ENCODE data around the gene MGAT4B. TPM values are rescaled to one million over a fixed set of nuclear protein-coding genes. Genes with fewer than 3 reads are reported as not detected.

Gene MGAT4B
- total RNA-seq = 100 to 1,000 TPM in 2 of 4 donors, 10 to 100 TPM in 2; 86.3 to 113 (median 101) TPM

DNA sequence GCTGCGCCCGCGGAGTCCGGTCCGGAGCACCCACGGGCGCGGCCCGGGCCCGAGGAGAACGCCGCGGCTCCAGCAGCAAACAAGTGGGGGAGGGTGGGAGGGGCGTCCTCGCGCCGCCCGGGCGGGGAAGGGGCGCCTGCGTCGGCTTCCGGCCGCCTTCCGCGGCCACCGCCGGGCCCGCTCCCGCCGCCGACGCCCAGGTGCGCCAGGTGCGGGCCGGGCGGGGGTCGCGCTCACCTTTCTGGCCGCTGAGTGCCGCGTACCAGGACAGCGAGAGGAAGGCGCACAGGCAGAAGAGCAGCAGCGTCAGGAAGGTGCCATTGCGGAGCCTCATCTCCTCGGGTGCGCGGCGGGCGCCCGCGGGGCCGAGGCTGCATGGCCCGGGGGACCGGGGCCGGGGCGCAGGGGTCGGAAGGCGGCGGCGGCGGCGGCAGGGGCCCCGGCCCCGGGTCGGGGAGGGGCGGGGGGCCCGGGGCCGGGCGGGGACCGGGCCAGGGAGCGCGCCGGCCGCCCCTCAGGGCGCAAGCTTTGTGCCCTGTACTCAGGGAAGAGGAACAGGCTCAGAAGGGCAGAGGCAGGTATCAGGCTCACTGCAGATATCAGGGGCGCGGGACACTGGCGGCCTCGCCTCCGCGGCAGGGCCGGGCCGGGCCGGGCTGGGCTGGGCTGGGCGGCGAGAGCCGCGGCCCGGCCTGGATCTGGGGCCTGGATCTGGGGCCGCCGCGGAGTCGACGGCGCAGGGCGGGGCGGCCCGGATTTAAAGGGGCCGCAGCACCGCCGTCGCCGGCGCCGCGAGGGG, at the start of gene MGAT4B:
TSS of gene MGAT4B (minus strand) at position 617 of the 799 bp plus-strand sequence. CDS start at position 334, 283 bp downstream.
- WGBS, 2 donors = 0 to 1% methylated on average over 11 to 45 of the region's 108 CpGs
- TF ChIP-seq POLR2A (IDR thresholded peaks at IDR 0.05) = no peak
- TF ChIP-seq, protein P1, sequence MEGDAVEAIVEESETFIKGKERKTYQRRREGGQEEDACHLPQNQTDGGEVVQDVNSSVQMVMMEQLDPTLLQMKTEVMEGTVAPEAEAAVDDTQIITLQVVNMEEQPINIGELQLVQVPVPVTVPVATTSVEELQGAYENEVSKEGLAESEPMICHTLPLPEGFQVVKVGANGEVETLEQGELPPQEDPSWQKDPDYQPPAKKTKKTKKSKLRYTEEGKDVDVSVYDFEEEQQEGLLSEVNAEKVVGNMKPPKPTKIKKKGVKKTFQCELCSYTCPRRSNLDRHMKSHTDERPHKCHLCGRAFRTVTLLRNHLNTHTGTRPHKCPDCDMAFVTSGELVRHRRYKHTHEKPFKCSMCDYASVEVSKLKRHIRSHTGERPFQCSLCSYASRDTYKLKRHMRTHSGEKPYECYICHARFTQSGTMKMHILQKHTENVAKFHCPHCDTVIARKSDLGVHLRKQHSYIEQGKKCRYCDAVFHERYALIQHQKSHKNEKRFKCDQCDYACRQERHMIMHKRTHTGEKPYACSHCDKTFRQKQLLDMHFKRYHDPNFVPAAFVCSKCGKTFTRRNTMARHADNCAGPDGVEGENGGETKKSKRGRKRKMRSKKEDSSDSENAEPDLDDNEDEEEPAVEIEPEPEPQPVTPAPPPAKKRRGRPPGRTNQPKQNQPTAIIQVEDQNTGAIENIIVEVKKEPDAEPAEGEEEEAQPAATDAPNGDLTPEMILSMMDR (IDR thresholded peaks at IDR 0.05) = no peak
- peak within 1 kb of the TSS; percentile 73 for H3K4me3 ChIP-seq (ENCODE audit: low read depth, poor library complexity, severe bottlenecking)
- intact Hi-C loops (cut with DNase I; ENCODE audit: low total_unique reads) = loop anchor here (10.0 kb wide), 1 partner anchor 98 kb away; the partner anchor contains the start of gene TBC1D9B
- peak in 1 of 2 donors; percentile 65 for DNase-seq (ENCODE audit: low spot score in 2 of 2)

GRCh38 chr5:179854356-179854755, 47.7 kb upstream of the MGAT4B start:
- 88 to 89% methylated on average over 8 of the region's 8 CpGs for WGBS, 2 donors
- intact Hi-C loops (cut with DNase I; ENCODE audit: low total_unique reads) = no loop called here
- no peak overlapping the region for H3K4me3 ChIP-seq (ENCODE audit: low read depth, poor library complexity, severe bottlenecking)
- no peak for TF ChIP-seq POLR2A (IDR thresholded peaks at IDR 0.05)
- TF ChIP-seq, protein P1 (IDR thresholded peaks at IDR 0.05) = no peak
- DNase-seq (ENCODE audit: low spot score in 2 of 2) = no peak

DNA sequence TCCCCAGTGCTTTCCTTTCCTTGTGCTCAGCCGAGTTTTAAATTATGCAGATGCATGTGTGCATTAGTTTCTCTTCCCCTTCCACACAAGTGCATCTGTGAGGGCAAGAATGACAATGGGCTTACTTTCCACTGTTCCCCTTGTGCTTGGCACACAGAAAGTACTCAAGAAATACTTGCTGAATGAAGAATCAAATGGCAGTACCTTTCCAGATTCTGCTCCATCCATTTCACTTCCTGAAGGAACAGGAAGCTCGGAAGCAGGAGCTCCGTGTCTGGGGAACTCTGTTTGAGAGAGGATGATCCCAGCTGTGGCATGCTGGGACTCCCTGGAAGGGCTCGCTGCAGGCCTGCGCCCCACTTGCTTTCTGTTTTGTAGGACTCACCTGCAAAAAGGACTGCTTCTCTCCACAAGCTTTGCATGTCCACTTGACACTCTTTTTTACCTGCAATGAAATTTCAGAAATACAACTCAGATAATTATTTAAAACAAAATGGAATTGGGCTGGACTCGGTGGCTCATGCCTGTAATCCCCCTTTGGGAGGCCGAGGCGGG, 46.4 kb upstream of the MGAT4B start:
- WGBS, 2 donors = 85 to 86% methylated on average over 8 of the region's 8 CpGs
- no peak for DNase-seq (ENCODE audit: low spot score in 2 of 2)
- no peak overlapping the region for H3K4me3 ChIP-seq (ENCODE audit: low read depth, poor library complexity, severe bottlenecking)
- intact Hi-C loops (cut with DNase I; ENCODE audit: low total_unique reads) = no loop called here
- no peak for TF ChIP-seq POLR2A (IDR thresholded peaks at IDR 0.05)
- TF ChIP-seq, protein P1 (IDR thresholded peaks at IDR 0.05) = no peak

- WGBS, 2 donors = 88 to 93% methylated on average over 9 of the region's 9 CpGs
- H3K4me3 ChIP-seq (ENCODE audit: low read depth, poor library complexity, severe bottlenecking) = no peak overlapping the region
- no peak for TF ChIP-seq POLR2A (IDR thresholded peaks at IDR 0.05)
- TF ChIP-seq, protein P1 (IDR thresholded peaks at IDR 0.05) = no peak
- intact Hi-C loops (cut with DNase I; ENCODE audit: low total_unique reads) = no loop called here
- no peak for DNase-seq (ENCODE audit: low spot score in 2 of 2)
Measured at GRCh38 chr5:179841621-179842020, 35.0 kb upstream of the MGAT4B start.

DNA sequence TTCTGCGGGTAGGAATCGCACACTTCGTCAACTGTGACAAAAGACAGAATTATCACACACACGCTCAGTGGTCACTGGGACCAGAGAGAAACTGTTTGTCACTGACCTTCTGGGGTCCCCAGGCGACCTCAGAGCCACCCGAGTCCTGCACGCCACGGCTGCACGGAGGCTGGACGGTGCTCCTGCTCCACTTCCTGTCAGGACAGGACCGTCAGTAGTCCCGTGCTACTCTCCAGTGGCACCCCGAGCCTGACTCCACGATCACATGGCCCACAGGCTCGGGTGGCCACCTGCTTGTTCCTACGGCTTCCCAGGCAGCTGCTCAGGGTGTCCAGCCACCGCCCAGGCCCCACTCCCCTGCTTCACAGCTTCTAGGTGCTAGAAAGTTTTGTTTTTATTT, 34.1 kb upstream of the MGAT4B start:
- DNase-seq (ENCODE audit: low spot score in 2 of 2) = no peak
- WGBS, 2 donors = 86 to 87% methylated on average over 17 of the region's 17 CpGs
- no peak overlapping the region for H3K4me3 ChIP-seq (ENCODE audit: low read depth, poor library complexity, severe bottlenecking)
- no peak for TF ChIP-seq POLR2A (IDR thresholded peaks at IDR 0.05)
- TF ChIP-seq, protein P1 (IDR thresholded peaks at IDR 0.05) = no peak
- intact Hi-C loops (cut with DNase I; ENCODE audit: low total_unique reads) = no loop called here
